ENCODE measurements around the gene HNRNPUL2. TPM values are rescaled to one million over a fixed set of nuclear protein-coding genes. Genes with fewer than 3 reads are reported as not detected.
A peak's percentile ranks its signal among the peaks of the same experiment; 100 is the strongest.
"Not testable (repeated sequence)": the region's sequence is repeated elsewhere in the genome, so short reads cannot be mapped to it uniquely, and the experiment has no call there.

The HNRNPUL2 gene
- total RNA-seq, 2 experiments from 2014 or later: 54.9 to 58.6 TPM

DNA sequence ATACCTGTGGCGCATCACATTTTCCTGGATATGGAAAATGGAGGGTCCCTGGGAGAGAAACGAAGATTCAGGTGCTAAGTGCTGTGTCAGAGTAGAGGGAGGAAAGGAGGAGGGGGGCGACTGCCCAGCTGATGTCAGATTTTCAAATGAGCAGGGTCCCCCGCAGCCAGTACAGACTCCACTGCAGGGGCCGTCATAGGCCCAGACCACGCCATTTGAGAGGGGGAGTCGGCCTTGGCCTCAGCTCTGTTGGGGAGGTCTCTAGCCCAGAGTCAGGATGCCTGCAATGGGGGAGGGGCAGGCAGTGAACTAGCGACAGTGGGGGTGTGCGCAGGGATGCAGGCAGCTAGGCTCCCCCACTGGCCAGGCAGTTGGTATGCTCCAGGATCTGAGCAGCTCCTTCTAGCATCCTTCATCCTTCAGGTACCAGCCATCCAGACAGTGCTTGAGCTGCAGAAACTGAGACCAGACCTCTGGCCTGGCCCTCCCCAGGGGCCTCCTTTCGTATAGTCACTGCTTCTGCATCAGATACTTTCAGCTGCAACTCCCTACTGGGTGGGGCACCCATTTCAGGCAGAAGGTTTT lies 19.9 kb downstream of the HNRNPUL2 start, which contains the start of the genes BSCL2 and GNG3:
TSS of gene BSCL2 (minus strand) at position 148 of the 585 bp plus-strand sequence. CDS start 229 bp downstream, outside the sequence.
TSS of gene GNG3 (plus strand) at position 400 of the 585 bp plus-strand sequence. CDS start 620 bp downstream, outside the sequence.
- intact Hi-C loops (cut with micrococcal nuclease): no loop called here

DNA sequence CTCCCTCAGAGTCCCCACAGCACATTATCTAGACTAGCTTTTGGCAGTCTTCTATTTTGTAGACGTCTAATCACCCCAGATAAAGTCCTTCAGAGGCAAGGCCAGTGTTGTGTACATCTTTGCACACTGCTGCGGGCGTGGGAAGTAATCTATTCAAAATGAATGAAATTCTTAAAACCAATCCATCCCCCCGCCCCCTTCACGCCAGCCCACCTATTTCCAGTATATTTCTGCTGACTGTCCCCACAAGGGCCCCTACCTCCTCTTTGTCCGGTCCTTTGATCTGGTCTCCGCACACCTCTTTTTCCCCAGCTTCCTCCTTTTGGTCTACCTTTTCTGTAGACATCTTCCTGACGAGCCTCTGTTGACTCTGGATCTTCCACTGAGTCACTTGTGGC lies 20.4 kb downstream of the HNRNPUL2 start:
- Mint-ChIP-seq H3K36me3 (ENCODE audit: low read depth) (peaks cover 42% of the 10 kb centered on the region), H3K9me3 (no peaks in the 10 kb centered on the region), H3K27ac (peak overlapping the region; percentile 7), H3K4me3 (peak overlapping the region; percentile 84), H3K27me3 (no peaks in the 10 kb centered on the region), H3K4me1 (ENCODE audit: low read depth) (peaks cover 45% of the 10 kb centered on the region)
- POLR2A ChIA-PET: interaction anchor here (0.9 to 6.3 kb wide), 15 partner anchors 8 to 154 kb away, joined by 3 to 41 read pairs (median 5); partner anchors contain the start of genes HNRNPUL2, INTS5, LBHD1 and TTC9C
- no peak for ATAC-seq
- intact Hi-C loops (cut with micrococcal nuclease): no loop called here
- no peak for DNase-seq
- TF ChIP-seq, protein P1, sequence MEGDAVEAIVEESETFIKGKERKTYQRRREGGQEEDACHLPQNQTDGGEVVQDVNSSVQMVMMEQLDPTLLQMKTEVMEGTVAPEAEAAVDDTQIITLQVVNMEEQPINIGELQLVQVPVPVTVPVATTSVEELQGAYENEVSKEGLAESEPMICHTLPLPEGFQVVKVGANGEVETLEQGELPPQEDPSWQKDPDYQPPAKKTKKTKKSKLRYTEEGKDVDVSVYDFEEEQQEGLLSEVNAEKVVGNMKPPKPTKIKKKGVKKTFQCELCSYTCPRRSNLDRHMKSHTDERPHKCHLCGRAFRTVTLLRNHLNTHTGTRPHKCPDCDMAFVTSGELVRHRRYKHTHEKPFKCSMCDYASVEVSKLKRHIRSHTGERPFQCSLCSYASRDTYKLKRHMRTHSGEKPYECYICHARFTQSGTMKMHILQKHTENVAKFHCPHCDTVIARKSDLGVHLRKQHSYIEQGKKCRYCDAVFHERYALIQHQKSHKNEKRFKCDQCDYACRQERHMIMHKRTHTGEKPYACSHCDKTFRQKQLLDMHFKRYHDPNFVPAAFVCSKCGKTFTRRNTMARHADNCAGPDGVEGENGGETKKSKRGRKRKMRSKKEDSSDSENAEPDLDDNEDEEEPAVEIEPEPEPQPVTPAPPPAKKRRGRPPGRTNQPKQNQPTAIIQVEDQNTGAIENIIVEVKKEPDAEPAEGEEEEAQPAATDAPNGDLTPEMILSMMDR (IDR thresholded peaks at IDR 0.05): no peak
- CTCF ChIA-PET: interaction anchor here (1.2 to 2.9 kb wide), 6 partner anchors 12 to 282 kb away, joined by 3 to 12 read pairs (median 7); partner anchors contain the start of genes ROM1, TMEM179B and ZBTB3

More for the DNA sequence above, 19.9 kb downstream of the HNRNPUL2 start, which contains the start of the genes BSCL2 and GNG3:
- Mint-ChIP-seq H3K27me3 (no peaks in the 10 kb centered on the region), H3K4me3 (peak within 1 kb of the TSS; percentile 91), H3K27ac (peak within 1 kb of the TSS; percentile 99), H3K36me3 (ENCODE audit: low read depth) (peaks cover 42% of the 10 kb centered on the region), H3K9me3 (no peaks in the 10 kb centered on the region), H3K4me1 (ENCODE audit: low read depth) (peaks cover 47% of the 10 kb centered on the region)
- ChIA-PET CTCF (interaction anchor here (0.6 to 2.9 kb wide), 9 partner anchors 13 to 312 kb away, joined by 3 to 13 read pairs (median 5); partner anchors contain the start of genes HNRNPUL2, ROM1, TMEM179B and TTC9C), POLR2A (interaction anchor here (0.9 to 6.3 kb wide), 16 partner anchors 8 to 174 kb away, joined by 3 to 41 read pairs (median 5); partner anchors contain the start of genes HNRNPUL2, INTS5, LBHD1 and MTA2)
- TF ChIP-seq, protein P1 (IDR thresholded peaks at IDR 0.05): no peak
- no peak for ATAC-seq
- DNase-seq: peak; percentile 21

DNA sequence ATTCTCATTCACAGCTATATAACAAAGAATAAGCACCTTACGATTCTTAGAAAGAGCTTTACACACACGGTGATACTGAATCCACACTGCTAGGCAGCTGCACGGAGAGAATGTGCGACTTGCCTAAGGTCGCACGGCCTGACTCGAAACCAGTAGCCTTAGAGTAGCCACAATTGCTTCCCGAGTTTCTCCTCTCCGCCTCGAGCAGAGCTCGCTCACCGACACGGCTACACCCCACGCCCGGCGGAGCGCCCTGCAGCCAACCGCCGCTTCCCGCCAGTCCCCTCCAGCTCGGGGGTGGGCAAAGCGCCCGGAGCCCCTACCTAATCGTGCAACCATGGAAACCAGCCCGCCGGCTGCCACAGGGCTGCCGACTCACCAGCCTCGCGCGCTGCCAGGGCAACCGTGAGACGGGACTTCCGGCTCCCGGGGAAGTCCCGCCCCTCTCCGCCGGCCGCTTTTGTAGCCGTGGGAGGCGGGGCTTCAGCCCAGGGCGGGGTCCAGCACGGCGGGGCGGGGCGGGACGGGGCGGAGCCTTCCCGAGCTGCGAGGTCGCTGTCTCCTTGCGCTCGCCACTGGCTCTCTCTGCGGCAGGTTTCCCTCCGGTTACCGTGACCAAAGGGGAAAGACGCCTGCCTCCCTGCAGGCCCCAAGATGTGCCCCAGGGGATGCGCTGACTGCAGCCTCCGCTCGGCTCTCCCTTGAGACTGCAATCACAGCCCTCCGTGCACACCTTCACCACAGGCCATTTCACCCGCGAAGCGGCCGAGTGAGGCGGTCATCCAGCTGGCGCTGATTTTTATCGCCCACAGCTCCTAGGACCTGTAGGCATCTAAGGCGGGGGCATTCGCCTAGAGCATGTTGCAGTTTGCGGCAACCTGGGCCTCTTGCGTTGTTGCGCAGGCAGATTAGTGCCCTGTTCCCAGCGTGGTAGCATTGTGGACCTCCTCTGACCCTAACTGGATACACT lies 21.1 kb downstream of the HNRNPUL2 start:
- Mint-ChIP-seq H3K27me3 (no peaks in the 10 kb centered on the region), H3K9me3 (no peaks in the 10 kb centered on the region), H3K4me1 (ENCODE audit: low read depth) (peaks cover 43% of the 10 kb centered on the region), H3K4me3 (peak overlapping the region; percentile 84), H3K27ac (peak overlapping the region; percentile 77), H3K36me3 (ENCODE audit: low read depth) (peaks cover 45% of the 10 kb centered on the region)
- DNase-seq (peak; percentile 97), ATAC-seq (peak; percentile 77)
- TF ChIP-seq, protein P1 (IDR thresholded peaks at IDR 0.05): no peak
- POLR2A ChIA-PET: interaction anchor here (0.7 to 6.3 kb wide), 17 partner anchors 9 to 175 kb away, joined by 3 to 41 read pairs (median 4); partner anchors contain the start of genes INTS5, LBHD1, SLC3A2 and TMEM223
- CTCF ChIA-PET: interaction anchor here (0.7 to 2.9 kb wide), 8 partner anchors 12 to 282 kb away, joined by 3 to 12 read pairs (median 5); partner anchors contain the start of genes C11orf98, CSKMT, TMEM179B and ZBTB3
- intact Hi-C loops (cut with micrococcal nuclease): no loop called here

DNA sequence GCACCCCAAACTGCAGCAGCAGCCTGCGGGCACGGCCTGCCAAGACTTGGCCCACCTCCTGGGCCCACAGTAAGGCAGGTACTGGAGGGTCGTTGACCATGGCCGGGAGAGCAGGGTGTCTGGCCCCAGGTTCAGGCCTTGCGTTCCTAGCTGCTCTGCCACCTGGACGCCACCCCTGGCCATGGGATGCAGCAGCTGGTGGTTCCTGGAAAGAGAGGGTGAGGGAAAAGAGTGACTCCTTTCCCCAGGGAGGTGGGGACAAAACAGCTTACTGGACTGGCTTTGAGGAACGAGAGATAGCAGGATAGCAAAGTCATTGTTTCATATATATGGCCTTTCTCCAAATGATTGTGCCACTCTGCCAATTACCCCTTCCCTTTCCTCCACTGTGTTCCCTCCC lies 21.8 kb downstream of the HNRNPUL2 start:
- Mint-ChIP-seq H3K36me3 (ENCODE audit: low read depth) (peaks cover 39% of the 10 kb centered on the region), H3K9me3 (no peaks in the 10 kb centered on the region), H3K4me1 (ENCODE audit: low read depth) (peaks cover 39% of the 10 kb centered on the region), H3K27me3 (no peaks in the 10 kb centered on the region), H3K27ac (peak overlapping the region; percentile 77), H3K4me3 (peak overlapping the region; percentile 84)
- ChIA-PET CTCF (interaction anchor here (0.9 to 2.9 kb wide), 7 partner anchors 11 to 281 kb away, joined by 3 to 12 read pairs (median 7); partner anchors contain the start of genes C11orf98, CSKMT and TMEM179B), POLR2A (interaction anchor here (0.7 to 6.3 kb wide), 14 partner anchors 8 to 176 kb away, joined by 3 to 41 read pairs (median 4); partner anchors contain the start of genes LBHD1, SLC3A2, TMEM223 and TUT1)
- ATAC-seq (no peak), DNase-seq (no peak)
- intact Hi-C loops (cut with micrococcal nuclease): no loop called here
- TF ChIP-seq, protein P1 (IDR thresholded peaks at IDR 0.05): no peak

DNA sequence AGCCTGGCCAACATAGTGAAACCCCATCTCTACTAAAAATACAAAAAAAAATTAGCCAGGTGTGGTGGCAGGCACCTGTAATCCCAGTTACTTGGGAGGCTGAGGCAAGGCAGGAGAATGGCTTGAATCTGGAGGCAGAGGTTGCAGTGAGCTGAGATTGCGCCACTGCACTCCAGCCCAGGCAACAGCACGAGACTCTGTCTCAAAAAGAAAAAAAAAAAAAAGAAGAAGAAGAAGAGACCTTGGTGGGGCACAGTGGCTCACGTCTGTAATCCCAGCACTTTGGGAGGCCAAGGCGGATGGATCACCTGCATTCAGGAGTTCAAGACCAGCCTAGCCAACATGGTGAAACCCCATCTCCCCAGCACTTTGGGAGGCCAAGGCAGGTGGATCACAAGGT lies 23.3 kb downstream of the HNRNPUL2 start:
- ATAC-seq; DNase-seq; H3K9me3 Mint-ChIP-seq; intact Hi-C loops (cut with micrococcal nuclease); H3K4me3 Mint-ChIP-seq; H3K27ac Mint-ChIP-seq; H3K27me3 Mint-ChIP-seq: not testable (repeated sequence)
- Mint-ChIP-seq H3K36me3 (ENCODE audit: low read depth) (peaks cover 32% of the 10 kb centered on the region), H3K4me1 (ENCODE audit: low read depth) (peaks cover 32% of the 10 kb centered on the region)
- ChIA-PET POLR2A (interaction anchor here (1.4 to 1.8 kb wide), 2 partner anchors 40 to 137 kb away, joined by 4 to 5 read pairs; partner anchors contain the start of gene C11orf98), CTCF (interaction anchor here (0.6 to 2.5 kb wide), 2 partner anchors 10 to 24 kb away, joined by 3 to 16 read pairs; no protein-coding TSS in a partner anchor)
